ENCODE data around the gene BLTP3A. TPM values are rescaled to one million over a fixed set of nuclear protein-coding genes. Genes with fewer than 3 reads are reported as not detected.
"Not testable (repeated sequence)": the region's sequence is repeated elsewhere in the genome, so short reads cannot be mapped to it uniquely, and the experiment has no call there.

Gene BLTP3A
- total RNA-seq, 3 donors from 2014 or later, result 10.5 to 13.5 (median 12.2) TPM

- Histone ChIP-seq H3K36me3 (no peaks in the 10 kb centered on the region), H3K4me1 (peaks cover 0 to 5% of the 10 kb centered on the region in 2 donors), H3K27me3 (no peaks in the 10 kb centered on the region), H3K27ac (no peak overlapping the region), H3K4me3 (no peak overlapping the region), H3K9me3 (no peaks in the 10 kb centered on the region)
- no peak for DNase-seq (ENCODE audit: low spot score in 2 of 2)
- intact Hi-C loops (cut with DNase I; ENCODE audit: low total_unique reads), result no loop called here
- TF ChIP-seq POLR2A (IDR thresholded peaks at IDR 0.05) (no peak), CTCF (IDR thresholded peaks at IDR 0.05) (no peak), POLR2AphosphoS5 (IDR thresholded peaks at IDR 0.05) (no peak)
Measured at GRCh38 chr6:34798057-34798456, 6.2 kb downstream of the BLTP3A start.

GRCh38 chr6:34799547-34799946 lies 7.7 kb downstream of the BLTP3A start:
- no peak for DNase-seq (ENCODE audit: low spot score in 2 of 2)
- Histone ChIP-seq H3K36me3 (no peaks in the 10 kb centered on the region), H3K27me3 (no peaks in the 10 kb centered on the region), H3K4me3 (no peak overlapping the region), H3K9me3 (no peaks in the 10 kb centered on the region), H3K4me1 (no peaks in the 10 kb centered on the region), H3K27ac (no peak overlapping the region)
- intact Hi-C loops (cut with DNase I; ENCODE audit: low total_unique reads), result no loop called here
- TF ChIP-seq POLR2A (IDR thresholded peaks at IDR 0.05), result no peak
- no peak for TF ChIP-seq CTCF (IDR thresholded peaks at IDR 0.05)
- no peak for TF ChIP-seq POLR2AphosphoS5 (IDR thresholded peaks at IDR 0.05)

GRCh38 chr6:34804543-34804942 lies 12.7 kb downstream of the BLTP3A start:
- no peaks in the 10 kb centered on the region for H3K36me3 ChIP-seq
- intact Hi-C loops (cut with DNase I; ENCODE audit: low total_unique reads), result no loop called here
- H3K4me1 ChIP-seq, result no peaks in the 10 kb centered on the region
- TF ChIP-seq CTCF (IDR thresholded peaks at IDR 0.05) (no peak), POLR2AphosphoS5 (IDR thresholded peaks at IDR 0.05) (no peak), POLR2A (IDR thresholded peaks at IDR 0.05) (no peak)
- DNase-seq (ENCODE audit: low spot score in 2 of 2), result no peak
- H3K27ac ChIP-seq, result no peak overlapping the region
- H3K27me3 ChIP-seq, result no peaks in the 10 kb centered on the region
- H3K4me3 ChIP-seq, result no peak overlapping the region
- H3K9me3 ChIP-seq, result no peaks in the 10 kb centered on the region

GRCh38 chr6:34805074-34805473 lies 13.2 kb downstream of the BLTP3A start:
- H3K36me3 ChIP-seq; H3K27ac ChIP-seq; H3K27me3 ChIP-seq; DNase-seq (ENCODE audit: low spot score in 2 of 2); H3K4me3 ChIP-seq; H3K4me1 ChIP-seq; H3K9me3 ChIP-seq; intact Hi-C loops (cut with DNase I; ENCODE audit: low total_unique reads): not testable (repeated sequence)

- no peaks in the 10 kb centered on the region for H3K4me1 ChIP-seq
- H3K27ac ChIP-seq, result no peak overlapping the region
- H3K36me3 ChIP-seq, result no peaks in the 10 kb centered on the region
- H3K9me3 ChIP-seq, result no peaks in the 10 kb centered on the region
- no peaks in the 10 kb centered on the region for H3K27me3 ChIP-seq
- intact Hi-C loops (cut with DNase I; ENCODE audit: low total_unique reads), result no loop called here
- DNase-seq (ENCODE audit: low spot score in 2 of 2), result no peak
- H3K4me3 ChIP-seq, result no peak overlapping the region
- TF ChIP-seq POLR2AphosphoS5 (IDR thresholded peaks at IDR 0.05), result no peak
- no peak for TF ChIP-seq POLR2A (IDR thresholded peaks at IDR 0.05)
- no peak for TF ChIP-seq CTCF (IDR thresholded peaks at IDR 0.05)
Measured at GRCh38 chr6:34806738-34807453, 15.0 kb downstream of the BLTP3A start.

GRCh38 chr6:34808473-34808872 lies 16.6 kb downstream of the BLTP3A start:
- H3K4me1 ChIP-seq; H3K4me3 ChIP-seq; H3K36me3 ChIP-seq; H3K9me3 ChIP-seq; DNase-seq (ENCODE audit: low spot score in 2 of 2); H3K27ac ChIP-seq; H3K27me3 ChIP-seq; intact Hi-C loops (cut with DNase I; ENCODE audit: low total_unique reads): not testable (repeated sequence)

GRCh38 chr6:34809419-34809818 lies 17.5 kb downstream of the BLTP3A start:
- H3K9me3 ChIP-seq; H3K27me3 ChIP-seq; H3K4me3 ChIP-seq; intact Hi-C loops (cut with DNase I; ENCODE audit: low total_unique reads); H3K36me3 ChIP-seq; DNase-seq (ENCODE audit: low spot score in 2 of 2); H3K27ac ChIP-seq; H3K4me1 ChIP-seq: not testable (repeated sequence)

All from breast epithelium (tissue), 4 donors.